K562 (cell line): ENCODE measurements around the gene THAP5. TPM values are rescaled to one million over a fixed set of nuclear protein-coding genes. Genes with fewer than 3 reads are reported as not detected.

Source experiments
- AFF4 ChIP-seq: sonication (generic); formaldehyde crosslinking; IDR thresholded peaks from 2 replicates; pipeline ENCODE4 v1.8.0; 2023; ENCODE audit warnings: mild to moderate bottlenecking, missing genetic modification reagents
- ARID1B ChIP-seq: fragments of 450-650 bp; IDR thresholded peaks from 2 replicates; pipeline ENCODE4 v1.6.1; 2016; ENCODE audit warnings: antibody characterized with exemption, mild to moderate bottlenecking, inconsistent platforms
- EP400 ChIP-seq: fragments of 450-650 bp; IDR thresholded peaks from 2 replicates; pipeline ENCODE4 v1.6.1; 2017; ENCODE audit warnings: antibody characterized with exemption, mild to moderate bottlenecking, moderate library complexity
- IRF2 ChIP-seq: sonication (generic); formaldehyde crosslinking; IDR thresholded peaks from 2 replicates; pipeline ENCODE4 v1.8.1; 2022; ENCODE audit warnings: mild to moderate bottlenecking, missing genetic modification reagents
- JUNB ChIP-seq: fragments of 450-650 bp; formaldehyde crosslinking; conservative IDR thresholded peaks from 2 replicates; pipeline ENCODE4 v1.4.0; 2020; ENCODE audit warnings: mild to moderate bottlenecking
- KLF13 ChIP-seq: fragments of 450-650 bp; IDR thresholded peaks from 2 replicates; pipeline ENCODE4 v1.6.1; 2016; ENCODE audit warnings: missing genetic modification characterization, low read depth, mild to moderate bottlenecking, missing compliant biosample characterization, moderate library complexity, borderline replicate concordance
- PHF21A ChIP-seq: fragments of 450-650 bp; IDR thresholded peaks from 2 replicates; pipeline ENCODE4 v1.6.1; 2017; ENCODE audit warnings: low read depth, borderline replicate concordance
- SAP30 ChIP-seq: fragments of 200-600 bp; sonication (generic); IDR thresholded peaks from 2 replicates; pipeline ENCODE4 v1.6.1; 2012; ENCODE audit warnings: borderline replicate concordance, low read depth, mild to moderate bottlenecking, moderate library complexity, low read length, control low read depth, inconsistent platforms; ENCODE audit not compliant: insufficient read depth, poor library complexity, severe bottlenecking
- SMARCE1 ChIP-seq: fragments of 450-650 bp; IDR thresholded peaks from 2 replicates; pipeline ENCODE4 v1.7.1; 2016; ENCODE audit warnings: mild to moderate bottlenecking
- TFAM ChIP-seq: fragments of 250-450 bp; sonication (Bioruptor Pico); conservative IDR thresholded peaks from 2 replicates; pipeline ENCODE4 v1.5.0; 2021; ENCODE audit warnings: mild to moderate bottlenecking, moderate library complexity
- ZBTB43 ChIP-seq: sonication (generic); formaldehyde crosslinking; IDR thresholded peaks from 2 replicates; pipeline ENCODE4 v1.8.0; 2023; ENCODE audit warnings: mild to moderate bottlenecking, missing genetic modification reagents
- ZBTB7A ChIP-seq: IDR thresholded peaks from 2 replicates; pipeline ENCODE4 v1.6.1; 2011; ENCODE audit warnings: low read depth, mild to moderate bottlenecking, low read length, moderate library complexity, borderline replicate concordance; ENCODE audit not compliant: control insufficient read depth
- ZFPM2 ChIP-seq: fragments of 250-450 bp; sonication (Bioruptor Pico); IDR thresholded peaks from 2 replicates; pipeline ENCODE4 v1.5.1; 2022; ENCODE audit warnings: mild to moderate bottlenecking
- ZNF282 ChIP-seq: sonication (generic); formaldehyde crosslinking; IDR thresholded peaks from 2 replicates; pipeline ENCODE4 v1.8.1; 2023; ENCODE audit warnings: missing genetic modification reagents
- polyA plus RNA-seq, 8 experiments: library from polyadenylated mRNA; depleted of rRNA in 4 of 8; stranded (reverse) in 5 of 8; unstranded in 3 of 8; fragments of >200 nt; fragmentation: Nextera tagmentation in 2 of 8; fragmentation: Illumina TruSeq in 1 of 8; extraction: Ambion mirVana in 2 of 8; extraction: Trizol in 1 of 8; gene quantifications; 2 replicates each; pipeline versions ENCODE4 v1.2.1 to v1.2.3, GENCODE V29; 2011 to 2014; ENCODE audit warnings: inconsistent platforms in 1 of 8, missing spikeins in 1 of 8
- total RNA-seq, 7 experiments: library from RNA; depleted of rRNA in 6 of 7; stranded (reverse); fragments of >200 nt in 6 of 7; fragmentation: Illumina TruSeq in 2 of 7; extraction: Trizol in 2 of 7; gene quantifications; 2 replicates each; pipeline versions ENCODE4 v1.2.1 to v1.2.3, GENCODE V29; 2011 to 2021; ENCODE audit warnings: low replicate concordance in 1 of 7

Gene THAP5
- total and polyA plus RNA-seq, 9 of the 15 experiments (the other 6 are each of a cell fraction or from before 2014, with no cell fraction given), result 16.5 to 58.1 (median 28.2) TPM

GRCh38 chr7:108525327-108525984 is 44.0 kb downstream of the THAP5 start (continued):
- TF ChIP-seq AFF4 (CRISPR knock-in tag) (peak; percentile 93; the same call in 1 of the 2 replicates), ARID1B (peak; percentile 67), KLF13 (tag) (peak; percentile 32; the same call in 1 of the 2 replicates), IRF2 (no peak), TFAM (CRISPR knock-in tag) (no peak), ZBTB7A (peak; percentile 72; the same call in 1 of the 2 replicates), ZNF282 (CRISPR knock-in tag) (no peak), ZBTB43 (CRISPR knock-in tag) (peak; percentile 86), ZFPM2 (CRISPR knock-in tag) (no peak), PHF21A (0 out of 2 replicates have a peak, but pooled peaks have one; percentile 8), EP400 (no peak), SAP30 (no peak), JUNB (peak; percentile 60; the same call in 1 of the 2 replicates), SMARCE1 (peak; percentile 70)
